ENCODE measurements around the gene ASTN2. TPM values are rescaled to one million over a fixed set of nuclear protein-coding genes. Genes with fewer than 3 reads are reported as not detected.

The ASTN2 gene
- total and polyA plus RNA-seq, 9 of the 15 experiments (the other 6 are each of a cell fraction or from before 2014, with no cell fraction given), result 0.56 to 3.5 (median 1.9) TPM

DNA sequence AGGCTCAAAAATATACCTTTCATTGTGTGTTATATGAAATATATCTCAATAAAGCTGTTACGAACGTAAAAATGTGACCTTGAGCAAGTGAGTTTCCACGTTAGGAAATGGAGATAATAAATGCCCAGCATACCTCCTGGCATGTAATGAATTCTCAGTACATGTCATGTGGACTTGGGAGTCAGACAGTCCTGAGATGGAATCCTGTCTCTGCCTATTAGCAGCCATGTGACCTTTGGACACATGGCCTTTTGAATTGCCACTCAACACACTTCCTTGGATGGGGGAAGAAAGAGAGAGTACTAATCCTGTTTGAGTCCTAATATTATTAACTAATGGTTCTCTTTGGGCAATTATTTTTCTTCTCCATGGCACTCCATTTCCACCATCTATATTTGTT lies 702.1 kb downstream of the ASTN2 start (continued):
- TF ChIP-seq CREBBP (IDR thresholded peaks at IDR 0.05; ENCODE audit: low read depth, low read length), result no peak

- DNase-seq (ENCODE audit: extremely low read depth in 1 of 4, low spot score in 3 of 4) (no peak), FAIRE-seq (no peak), ATAC-seq (peak; percentile 41; the same call in 2 of the 3 replicates)
- Histone ChIP-seq H3K27me3 (ENCODE audit: control insufficient read depth in 2 of 2, insufficient read depth in 2 of 2, low read length in 2 of 2) (no peaks in the 10 kb centered on the region), H3K9me3 (replicated peaks; ENCODE audit: control insufficient read depth, insufficient read depth, low read depth, low read length) (no peaks in the 10 kb centered on the region), H3K9me1 (ENCODE audit: control insufficient read depth, insufficient read depth, low read length) (no peaks in the 10 kb centered on the region), H3K9ac (ENCODE audit: insufficient read depth in 1 of 2, low read depth in 2 of 2, low read length in 2 of 2) (no peak overlapping the region), H3K27ac (ENCODE audit: extremely low read depth, low read depth, low read length) (no peak overlapping the region), H4K20me1 (replicated peaks; ENCODE audit: control insufficient read depth, insufficient read depth, low read length) (no peaks in the 10 kb centered on the region), H3K36me3 (ENCODE audit: control insufficient read depth, insufficient read depth, low read length) (no peaks in the 10 kb centered on the region), H3K4me3 (no peak overlapping the region), H3K79me2 (ENCODE audit: control insufficient read depth, insufficient read depth, low read length) (no peaks in the 10 kb centered on the region), H3K4me1 (replicated peaks in 1 of 2; ENCODE audit: control insufficient read depth in 2 of 2, insufficient read depth in 2 of 2, low read length in 2 of 2) (no peaks in the 10 kb centered on the region), H2AFZ (ENCODE audit: low read depth, low read length) (no peak overlapping the region), H3K4me2 (ENCODE audit: insufficient read depth, low read length) (no peak overlapping the region)
- intact Hi-C loops (cut with micrococcal nuclease) (no loop called here), in situ Hi-C loops (cut with MboI) (no loop called here)
- CTCF ChIA-PET (ENCODE audit: low intra/inter-chr PET ratio), result no interaction called here
- BruUV-seq (replicated peaks), result no TSS peak
- 5% methylated on average over 8 of the region's 8 CpGs for WGBS (ENCODE audit: insufficient coverage, low coverage, missing lambda C conversion rate)
- TF ChIP-seq PHF20 (IDR thresholded peaks at IDR 0.05; ENCODE audit: partially characterized antibody) (no peak), ZBTB9 (CRISPR knock-in tag; IDR thresholded peaks at IDR 0.05) (no peak), SMAD2 (IDR thresholded peaks at IDR 0.05; ENCODE audit: low read depth, low read length) (no peak), SMAD3 (CRISPR knock-in tag; conservative IDR thresholded peaks at IDR 0.05) (no peak), HNRNPH1 (optimal IDR thresholded peaks at IDR 0.05; ENCODE audit: low read depth, low read length) (no peak), PTBP1 (IDR thresholded peaks at IDR 0.05; ENCODE audit: low read depth, low read length) (no peak), ETS2 (tag; IDR thresholded peaks at IDR 0.05; ENCODE audit: borderline replicate concordance, poor library complexity, severe bottlenecking) (no peak), ARID2 (IDR thresholded peaks at IDR 0.05) (no peak)
- POLR2A ChIA-PET, result no interaction called here
These were observed 708.3 kb downstream of the ASTN2 start for GRCh38 chr9:116706310-116707290.

All from K562 (cell line).